H1 (cell line): Measurements from ENCODE around the gene MBD3L1.

ENCODE experiments used
- BCL11A ChIP-seq, 2 experiments: IDR thresholded peaks; one replicate each; pipeline ENCODE4 v1.6.1; 2011; ENCODE audit warnings: low read depth in 2 of 2, low read length in 2 of 2, mild to moderate bottlenecking in 2 of 2
- BRCA1 ChIP-seq: IDR thresholded peaks from 2 replicates; pipeline ENCODE4 v1.6.1; 2012; ENCODE audit warnings: low read depth, low read length, improper control_type of control experiment
- CTCF ChIP-seq, 3 experiments: IDR thresholded peaks; 1 replicate in 2 of 3; 2 replicates in 1 of 3; pipeline versions ENCODE4 v1.5.1 to v1.6.1; 2011; ENCODE audit warnings: low read length in 3 of 3, mild to moderate bottlenecking in 3 of 3, inconsistent platforms in 2 of 3, low read depth in 1 of 3, moderate library complexity in 1 of 3; ENCODE audit not compliant: insufficient read depth in 1 of 3; ENCODE audit errors: control extremely low read depth in 1 of 3
- USF2 ChIP-seq: IDR thresholded peaks from 2 replicates; pipeline ENCODE4 v1.6.1; 2011; ENCODE audit warnings: low read length, improper control_type of control experiment

GRCh38 chr19:8826371-8826770, 5.8 kb upstream of the MBD3L1 start:
- TF ChIP-seq CTCF (IDR thresholded peaks at IDR 0.05; ENCODE audit: control extremely low read depth in 1 of 3, insufficient read depth in 1 of 3, low read depth in 1 of 3, low read length in 3 of 3) (peak in 1 of 3 experiments; percentile 3; a peak in 1 of 4 replicates), BRCA1 (no peak), BCL11A (IDR thresholded peaks at IDR 0.05; ENCODE audit: low read depth in 2 of 2, low read length in 2 of 2) (no peak), USF2 (no peak)
